GM18519 (cell line): ENCODE results near the gene COX5B.
A peak's percentile ranks its signal among the peaks of the same experiment; 100 is the strongest.
"Not testable (repeated sequence)": the region's sequence is repeated elsewhere in the genome, so short reads cannot be mapped to it uniquely, and the experiment has no call there.

ENCODE experiments used
- ATAC-seq: cut with Tn5 transposase; IDR thresholded peaks from one replicate; pipeline ENCODE4 v1.9.1; 2021; ENCODE audit warnings: mild to moderate bottlenecking, moderate library complexity; ENCODE audit not compliant: unreplicated experiment, low FRiP score

COX5B gene

GRCh38 chr2:97645695-97646629 lies at the start of gene COX5B:
COX5B (plus strand) TSS chr2:97646062; CDS start chr2:97646087, 25 bp downstream.
- ATAC-seq, result peak; percentile 71

GRCh38 chr2:97596180-97596579 lies 49.7 kb upstream of the COX5B start:
- ATAC-seq, result not testable (repeated sequence)

GRCh38 chr2:97601537-97601936 lies 44.3 kb upstream of the COX5B start:
- ATAC-seq, result not testable (repeated sequence)

- ATAC-seq, result not testable (repeated sequence)
Measured at GRCh38 chr2:97605109-97605508, 40.8 kb upstream of the COX5B start.

GRCh38 chr2:97605524-97606339 lies 40.1 kb upstream of the COX5B start:
- ATAC-seq, result not testable (repeated sequence)

- not testable (repeated sequence) for ATAC-seq
Measured at GRCh38 chr2:97608745-97609144, 37.1 kb upstream of the COX5B start.

GRCh38 chr2:97611895-97612294 lies 34.0 kb upstream of the COX5B start:
- not testable (repeated sequence) for ATAC-seq

GRCh38 chr2:97615746-97616145 lies 30.1 kb upstream of the COX5B start:
- ATAC-seq, result not testable (repeated sequence)

GRCh38 chr2:97617911-97618310 lies 28.0 kb upstream of the COX5B start:
- ATAC-seq, result no peak

- ATAC-seq, result not testable (repeated sequence)
Measured at GRCh38 chr2:97618939-97619827, 26.7 kb upstream of the COX5B start.

- ATAC-seq, result not testable (repeated sequence)
Measured at GRCh38 chr2:97620492-97620891, 25.4 kb upstream of the COX5B start.

- not testable (repeated sequence) for ATAC-seq
Measured at GRCh38 chr2:97622976-97623375, 22.9 kb upstream of the COX5B start.

- not testable (repeated sequence) for ATAC-seq
Measured at GRCh38 chr2:97625354-97626048, 20.4 kb upstream of the COX5B start.

GRCh38 chr2:97626049-97626430 lies 19.8 kb upstream of the COX5B start:
- ATAC-seq, result not testable (repeated sequence)

- ATAC-seq, result no peak
Measured at GRCh38 chr2:97644023-97644717, 1.7 kb upstream of the COX5B start.

- ATAC-seq, result peak; percentile 15
Measured at GRCh38 chr2:97645112-97645694, 659 bp upstream of the COX5B start.

GRCh38 chr2:97646977-97647376 lies 1.1 kb downstream of the COX5B start:
- ATAC-seq, result no peak

- ATAC-seq, result no peak
Measured at GRCh38 chr2:97651114-97651513, 5.3 kb downstream of the COX5B start.

GRCh38 chr2:97653473-97653872 lies 7.6 kb downstream of the COX5B start:
- ATAC-seq, result no peak
